Endothelial cell of umbilical vein (primary cell): ENCODE measurements around the gene ABHD17A. TPM values are rescaled to one million over a fixed set of nuclear protein-coding genes. Genes with fewer than 3 reads are reported as not detected.
"Not testable (repeated sequence)": the region's sequence is repeated elsewhere in the genome, so short reads cannot be mapped to it uniquely, and the experiment has no call there.

Experiments used
- BruUV-seq: library from RNA; stranded (reverse); fragments of 400-500 nt; replicated peaks from 2 replicates; lab custom pipeline; 2021; lab: Mats Ljungman, UMichigan
- CTCF ChIA-PET: fragments of 300-600, 350-600 bp; sonication (Branson Sonifier 250); formaldehyde crosslinking; loops from one replicate; lab custom pipeline; 2021; ENCODE audit warnings: antibody characterized with exemption, inconsistent platforms; lab: Charles Lee
- POLR2A ChIA-PET: fragments of 300-600, 350-600 bp; sonication (Branson Sonifier 250); formaldehyde crosslinking; loops from one replicate; lab custom pipeline; 2021; ENCODE audit warnings: antibody characterized with exemption, inconsistent platforms; lab: Charles Lee
- DNase-seq: peaks from one replicate; pipeline ENCODE4 v3.0.0-alpha.2; 2011; ENCODE audit warnings: low read depth, low spot score
- FAIRE-seq: peaks from 2 replicates; lab custom pipeline; 2011; peaks lifted over from hg19 to GRCh38; lab: Jason Lieb, UNC
- H2AFZ ChIP-seq: 2 replicates; pipeline ENCODE4 v1.6.0; 2012; ENCODE audit warnings: low read depth, low read length, control low read depth, inconsistent platforms
- H3K27ac ChIP-seq: 2 replicates; pipeline ENCODE4 v1.5.1; 2011; ENCODE audit warnings: low read depth, mild to moderate bottlenecking, control low read depth, low read length, moderate library complexity; ENCODE audit not compliant: insufficient read depth
- H3K27me3 ChIP-seq, 2 experiments: 2 replicates each; pipeline versions ENCODE4 v1.6.0 to v1.6.1; 2011; ENCODE audit warnings: low read length in 2 of 2, mixed read lengths in 1 of 2; ENCODE audit not compliant: control insufficient read depth in 2 of 2, insufficient read depth in 2 of 2
- H3K36me3 ChIP-seq, 2 experiments: 2 replicates in 1 of 2; 3 replicates in 1 of 2; pipeline ENCODE4 v1.5.1; 2011; ENCODE audit warnings: low read length in 2 of 2, mild to moderate bottlenecking in 1 of 2, moderate library complexity in 1 of 2; ENCODE audit not compliant: control insufficient read depth in 2 of 2, insufficient read depth in 2 of 2; ENCODE audit errors: extremely low read depth in 1 of 2
- H3K4me1 ChIP-seq: 3 replicates; pipeline ENCODE4 v1.5.1; 2011; ENCODE audit warnings: mild to moderate bottlenecking, low read length; ENCODE audit not compliant: control insufficient read depth, insufficient read depth; ENCODE audit errors: extremely low read depth
- H3K4me2 ChIP-seq: 2 replicates; pipeline ENCODE4 v1.6.1; 2011; ENCODE audit warnings: low read length, control low read depth, mixed read lengths; ENCODE audit not compliant: insufficient read depth
- H3K4me3 ChIP-seq, 3 experiments: fragments of 200-600 bp in 1 of 3; sonication (generic), shearing (Covaris generic) in 1 of 3; replicated peaks in 1 of 3; 2 replicates each; pipeline ENCODE4 v1.5.1; 2011 to 2016; ENCODE audit warnings: control low read depth in 3 of 3, low read length in 3 of 3, mild to moderate bottlenecking in 2 of 3, inconsistent platforms in 1 of 3, low read depth in 1 of 3, moderate library complexity in 1 of 3; ENCODE audit not compliant: insufficient read depth in 1 of 3
- H3K79me2 ChIP-seq: 2 replicates; pipeline ENCODE4 v1.6.0; 2012; ENCODE audit warnings: low read length, inconsistent platforms; ENCODE audit not compliant: control insufficient read depth, insufficient read depth
- H3K9ac ChIP-seq: replicated peaks from 2 replicates; pipeline ENCODE3; 2011; ENCODE audit warnings: low read length, control low read depth; ENCODE audit not compliant: insufficient read depth; ENCODE audit errors: extremely low read depth
- H3K9me1 ChIP-seq: replicated peaks from 3 replicates; pipeline ENCODE4 v1.6.0; 2011; ENCODE audit warnings: mild to moderate bottlenecking, low read length; ENCODE audit not compliant: control insufficient read depth, insufficient read depth; ENCODE audit errors: extremely low read depth
- H3K9me3 ChIP-seq: replicated peaks from 2 replicates; pipeline ENCODE4 v1.5.1; 2012; ENCODE audit warnings: low read length, inconsistent platforms; ENCODE audit not compliant: control insufficient read depth, insufficient read depth
- H4K20me1 ChIP-seq: replicated peaks from 2 replicates; pipeline ENCODE3; 2011; ENCODE audit warnings: mild to moderate bottlenecking, low read length; ENCODE audit not compliant: control insufficient read depth, insufficient read depth; ENCODE audit errors: extremely low read depth
- CTCF ChIP-seq, 2 donors: IDR thresholded peaks; 1 replicate in 1 of 2; 2 replicates in 1 of 2; pipeline ENCODE4 v1.5.1; 2011; ENCODE audit warnings: low read length in 2 of 2, mild to moderate bottlenecking in 2 of 2, moderate library complexity in 2 of 2, control low read depth in 1 of 2, inconsistent platforms in 1 of 2, low read depth in 1 of 2; ENCODE audit not compliant: insufficient read depth in 1 of 2; ENCODE audit errors: extremely low read depth in 1 of 2
- EZH2 ChIP-seq: IDR thresholded peaks from 2 replicates; pipeline ENCODE4 v1.6.1; 2012; ENCODE audit warnings: borderline replicate concordance, low read depth, mild to moderate bottlenecking, moderate library complexity, low read length, inconsistent platforms; ENCODE audit not compliant: severe bottlenecking
- FOS ChIP-seq: IDR thresholded peaks from 2 replicates; pipeline ENCODE4 v1.6.1; 2011; ENCODE audit warnings: mild to moderate bottlenecking, low read length, moderate library complexity, borderline replicate concordance; ENCODE audit not compliant: insufficient read depth
- GATA2 ChIP-seq: IDR thresholded peaks from 2 replicates; pipeline ENCODE4 v1.7.0; 2011; ENCODE audit warnings: low read depth, mild to moderate bottlenecking, moderate library complexity, mixed read lengths, low read length; ENCODE audit not compliant: insufficient read length, insufficient read depth
- JUN ChIP-seq: IDR thresholded peaks from 2 replicates; pipeline ENCODE4 v1.6.1; 2011; ENCODE audit warnings: borderline replicate concordance, low read depth; ENCODE audit not compliant: insufficient read length, insufficient read depth
- MAX ChIP-seq: IDR thresholded peaks from 2 replicates; pipeline ENCODE4 v1.6.1; 2011; ENCODE audit not compliant: insufficient read depth, insufficient read length
- MYC ChIP-seq: IDR thresholded peaks from one replicate; pipeline ENCODE4 v1.6.1; 2011; ENCODE audit warnings: mild to moderate bottlenecking, low read depth, low read length
- POLR2A ChIP-seq: IDR thresholded peaks from 2 replicates; pipeline ENCODE4 v1.6.1; 2012; ENCODE audit warnings: low read depth, mild to moderate bottlenecking, control low read depth, low read length
- POLR2AphosphoS5 ChIP-seq: IDR thresholded peaks from 2 replicates; pipeline ENCODE4 v1.6.1; 2012; ENCODE audit warnings: low read depth, mild to moderate bottlenecking, control low read depth, low read length, moderate library complexity; ENCODE audit not compliant: insufficient read depth
- dilution Hi-C: fragments of 300-500 bp; cut with MboI; formaldehyde crosslinking; loops from one replicate; pipeline ENCODE4 v1.15.0; 2019; ENCODE audit warnings: low sequenced_read_pairs; ENCODE audit not compliant: extremely low pct_ligation_motif_present
- intact Hi-C: fragments of 100-400 bp; cut with micrococcal nuclease; formaldehyde crosslinking; loops from one replicate; pipeline ENCODE4 v1.10.0; 2022
- polyA plus RNA-seq, 4 experiments: library from polyadenylated mRNA; depleted of rRNA in 3 of 4; stranded (reverse) in 3 of 4; unstranded in 1 of 4; fragments of >200 nt; gene quantifications; 2 replicates each; pipeline versions ENCODE4 v1.2.1 to v1.2.3, GENCODE V29; 2011 to 2012; ENCODE audit warnings: missing spikeins in 1 of 4
- total RNA-seq: library from RNA; stranded (reverse); gene quantifications from 2 replicates; pipeline ENCODE4 v1.2.3, GENCODE V29; 2021

ABHD17A gene
- total and polyA plus RNA-seq, 2 donors (not counting 3 experiments of a cell fraction or from before 2014, with no cell fraction given) = 89.8 to 143 TPM

DNA sequence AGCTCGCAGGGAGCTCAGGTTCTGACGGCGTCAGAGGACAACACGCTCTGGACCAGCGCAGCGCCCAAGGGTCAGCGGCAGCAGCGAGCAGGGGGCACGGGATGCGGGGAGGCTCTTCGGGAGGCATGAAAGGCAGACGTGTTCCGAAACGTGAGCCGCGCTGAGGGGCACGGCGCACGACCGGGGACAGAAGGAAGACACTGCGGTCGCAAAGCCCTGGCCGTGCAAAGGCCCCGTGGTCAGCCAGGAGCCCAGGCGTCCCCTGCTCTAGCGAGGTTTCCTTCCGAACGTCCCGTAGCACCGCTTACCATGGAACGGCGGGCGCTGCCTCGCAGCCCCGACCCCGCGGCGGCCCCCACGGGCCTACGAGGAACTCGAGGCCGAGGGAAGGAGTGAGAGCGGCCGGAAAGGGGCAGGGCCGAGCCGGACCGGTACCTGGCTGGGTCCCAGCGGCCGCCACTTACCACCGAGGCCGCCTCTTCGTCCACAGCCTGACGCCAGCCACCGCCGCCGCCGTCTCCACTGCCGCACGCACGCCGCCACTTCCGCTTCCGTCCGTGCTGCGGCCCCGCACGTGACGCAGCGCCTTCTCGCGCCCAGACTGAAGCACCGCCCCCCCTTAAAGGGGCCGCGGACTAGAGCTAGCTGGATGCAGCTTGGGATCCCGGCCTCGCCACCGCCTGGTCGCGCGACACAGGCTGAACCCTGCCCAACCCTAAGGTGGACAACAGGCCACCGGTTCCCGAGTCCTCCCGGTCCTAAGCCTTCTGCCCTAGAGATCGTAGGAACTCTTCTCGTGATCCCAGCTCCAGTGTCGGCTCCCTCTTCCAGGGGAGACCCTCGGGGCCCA is 9.4 kb downstream of the ABHD17A start:
- dilution Hi-C loops = no loop called here
- H3K79me2 ChIP-seq = peaks cover 40% of the 10 kb centered on the region
- peak overlapping the region; percentile 36 for H2AFZ ChIP-seq
- peak overlapping the region; percentile 97 for H3K9ac ChIP-seq
- H3K4me3 ChIP-seq = peak overlapping the region; percentile 52 to 83 (median 72)
- no peaks in the 10 kb centered on the region for H4K20me1 ChIP-seq
- H3K4me1 ChIP-seq = peaks cover 21% of the 10 kb centered on the region
- peak overlapping the region; percentile 92 for H3K27ac ChIP-seq
- no peaks in the 10 kb centered on the region for H3K9me1 ChIP-seq
- intact Hi-C loops = loop anchor here (1.0 kb wide), 2 partner anchors 12 to 29 kb away; partner anchors contain the start of genes ADAT3 and SCAMP4
- TF ChIP-seq CTCF (IDR thresholded peaks at IDR 0.05; ENCODE audit: extremely low read depth in 1 of 2, insufficient read depth in 1 of 2, low read depth in 1 of 2, low read length in 2 of 2) (no peak), GATA2 (no peak), MAX (peak; percentile 98), POLR2AphosphoS5 (peak; percentile 97), FOS (no peak), EZH2 (no peak), JUN (no peak), POLR2A (peak; percentile 88), MYC (peak; percentile 30)
- peak overlapping the region; percentile 92 for H3K4me2 ChIP-seq
- no peaks in the 10 kb centered on the region for H3K27me3 ChIP-seq
- ChIA-PET CTCF (interaction anchor here (0.9 to 2.9 kb wide), 9 partner anchors 9 to 53 kb away, joined by 3 to 44 read pairs (median 4); partner anchors contain the start of gene ABHD17A), POLR2A (no interaction called here)
- DNase-seq (peak; percentile 91), FAIRE-seq (peak; percentile 95)
- H3K36me3 ChIP-seq = peaks cover 0 to 5% of the 10 kb centered on the region in 2 experiments
- BruUV-seq = TSS peak; percentile 57
- H3K9me3 ChIP-seq = no peaks in the 10 kb centered on the region

DNA sequence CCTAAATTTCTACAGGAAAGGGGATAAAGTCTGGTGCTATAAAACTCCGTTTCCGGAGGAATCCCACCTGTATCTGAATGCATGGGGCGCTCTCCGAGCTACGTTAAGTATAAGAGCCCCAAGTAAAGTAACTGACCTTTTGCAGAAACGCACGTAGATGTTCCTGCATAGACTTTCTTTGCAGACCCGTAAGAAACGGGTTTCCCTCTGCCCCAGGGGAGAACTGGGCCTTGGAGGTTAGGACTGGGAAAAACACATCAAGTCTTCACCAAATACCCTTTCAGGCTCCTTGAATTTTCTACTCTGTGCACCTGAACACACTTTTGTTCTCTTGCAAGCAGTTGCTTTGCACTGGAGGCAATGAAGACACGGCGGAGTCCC is 10.0 kb downstream of the ABHD17A start:
- H3K4me3 ChIP-seq = peak overlapping the region; percentile 52 to 83 (median 72)
- H3K9me1 ChIP-seq, H3K9me3 ChIP-seq, dilution Hi-C loops, H3K27me3 ChIP-seq, H2AFZ ChIP-seq, intact Hi-C loops, H3K36me3 ChIP-seq, H4K20me1 ChIP-seq, BruUV-seq, DNase-seq: not testable (repeated sequence)
- peak overlapping the region; percentile 97 for H3K9ac ChIP-seq
- H3K79me2 ChIP-seq = peaks cover 38% of the 10 kb centered on the region
- H3K4me2 ChIP-seq = peak overlapping the region; percentile 92
- H3K27ac ChIP-seq = peak overlapping the region; percentile 92
- CTCF ChIA-PET = interaction anchor here (2.5 to 2.9 kb wide), 2 partner anchors 10 kb away, joined by 8 to 44 read pairs; partner anchors contain the start of gene ABHD17A
- FAIRE-seq = peak; percentile 62
- POLR2A ChIA-PET = interaction anchor here (0.7 kb wide), 1 partner anchor 348 kb away, joined by 7 read pairs; no protein-coding TSS in a partner anchor
- peaks cover 21% of the 10 kb centered on the region for H3K4me1 ChIP-seq
